Measurements from ENCODE around the gene GLYATL3.

GLYATL3 gene

GRCh38 chr6:49570474-49571079 is 70.9 kb downstream of the GLYATL3 start:
- H3K4me3 ChIP-seq (ENCODE audit: low read depth, low read length) = no peak overlapping the region
- no peak for TF ChIP-seq CTCF (IDR thresholded peaks at IDR 0.05; ENCODE audit: low read depth, low read length)

GRCh38 chr6:49576618-49577017 is 76.9 kb downstream of the GLYATL3 start:
- H3K4me3 ChIP-seq (ENCODE audit: low read depth, low read length) = no peak overlapping the region
- TF ChIP-seq CTCF (IDR thresholded peaks at IDR 0.05; ENCODE audit: low read depth, low read length) = no peak

Data from WI38 (cell line).